ENCODE results near the gene HOXA3. TPM values are rescaled to one million over a fixed set of nuclear protein-coding genes. Genes with fewer than 3 reads are reported as not detected.
A peak's percentile ranks its signal among the peaks of the same experiment; 100 is the strongest.

Gene HOXA3
- total RNA-seq, 1 donor from 2014 or later: 8.7 TPM

DNA sequence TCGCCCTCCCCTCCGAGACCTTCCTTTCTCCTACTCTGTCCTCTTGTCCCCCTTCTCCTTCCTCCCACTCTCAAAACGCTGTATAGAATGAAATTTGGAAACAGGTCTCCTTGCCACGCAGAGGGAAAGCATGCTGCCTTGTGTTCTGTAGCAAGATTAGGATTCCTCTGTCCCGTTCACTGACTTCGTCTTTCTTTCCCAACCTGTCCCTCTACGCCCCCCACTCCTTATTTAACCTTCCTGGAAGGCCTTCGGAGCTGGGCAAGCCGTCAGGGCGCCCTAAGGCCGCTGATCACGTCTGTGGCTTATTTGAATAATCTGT lies 11.6 kb upstream of the HOXA3 start:
- Histone ChIP-seq H3K4me3 (peak overlapping the region; percentile 39), H3K9me3 (no peaks in the 10 kb centered on the region), H3K36me3 (no peaks in the 10 kb centered on the region), H3K27me3 (peaks cover 94% of the 10 kb centered on the region), H3K27ac (no peak overlapping the region), H3K4me1 (peaks cover 29% of the 10 kb centered on the region)
- DNase-seq: no peak
- intact Hi-C loops (cut with DNase I): loop anchor here (10.0 kb wide), 2 partner anchors 1269 to 1299 kb away; no protein-coding TSS in a partner anchor
- TF ChIP-seq CTCF (IDR thresholded peaks at IDR 0.05): no peak
- no peak for ATAC-seq

GRCh38 chr7:27163288-27164044 lies 11.1 kb upstream of the HOXA3 start:
- peaks cover 93% of the 10 kb centered on the region for H3K27me3 ChIP-seq
- no peak overlapping the region for H3K27ac ChIP-seq
- H3K4me1 ChIP-seq: peaks cover 29% of the 10 kb centered on the region
- no peaks in the 10 kb centered on the region for H3K9me3 ChIP-seq
- no peak for ATAC-seq
- no peak overlapping the region for H3K4me3 ChIP-seq
- intact Hi-C loops (cut with DNase I): loop anchor here (10.0 kb wide), 2 partner anchors 1269 to 1299 kb away; no protein-coding TSS in a partner anchor
- DNase-seq: peak; percentile 13
- H3K36me3 ChIP-seq: no peaks in the 10 kb centered on the region
- no peak for TF ChIP-seq CTCF (IDR thresholded peaks at IDR 0.05)

- ATAC-seq (no peak), DNase-seq (no peak)
- H3K4me3 ChIP-seq: no peak overlapping the region
- H3K36me3 ChIP-seq: no peaks in the 10 kb centered on the region
- intact Hi-C loops (cut with DNase I): loop anchor here (10.0 kb wide), 2 partner anchors 1268 to 1298 kb away; no protein-coding TSS in a partner anchor
- no peaks in the 10 kb centered on the region for H3K9me3 ChIP-seq
- peaks cover 29% of the 10 kb centered on the region for H3K4me1 ChIP-seq
- TF ChIP-seq CTCF (IDR thresholded peaks at IDR 0.05): no peak
- no peak overlapping the region for H3K27ac ChIP-seq
- peaks cover 93% of the 10 kb centered on the region for H3K27me3 ChIP-seq
Observed at GRCh38 chr7:27162561-27163287, 10.3 kb upstream of the HOXA3 start.

DNA sequence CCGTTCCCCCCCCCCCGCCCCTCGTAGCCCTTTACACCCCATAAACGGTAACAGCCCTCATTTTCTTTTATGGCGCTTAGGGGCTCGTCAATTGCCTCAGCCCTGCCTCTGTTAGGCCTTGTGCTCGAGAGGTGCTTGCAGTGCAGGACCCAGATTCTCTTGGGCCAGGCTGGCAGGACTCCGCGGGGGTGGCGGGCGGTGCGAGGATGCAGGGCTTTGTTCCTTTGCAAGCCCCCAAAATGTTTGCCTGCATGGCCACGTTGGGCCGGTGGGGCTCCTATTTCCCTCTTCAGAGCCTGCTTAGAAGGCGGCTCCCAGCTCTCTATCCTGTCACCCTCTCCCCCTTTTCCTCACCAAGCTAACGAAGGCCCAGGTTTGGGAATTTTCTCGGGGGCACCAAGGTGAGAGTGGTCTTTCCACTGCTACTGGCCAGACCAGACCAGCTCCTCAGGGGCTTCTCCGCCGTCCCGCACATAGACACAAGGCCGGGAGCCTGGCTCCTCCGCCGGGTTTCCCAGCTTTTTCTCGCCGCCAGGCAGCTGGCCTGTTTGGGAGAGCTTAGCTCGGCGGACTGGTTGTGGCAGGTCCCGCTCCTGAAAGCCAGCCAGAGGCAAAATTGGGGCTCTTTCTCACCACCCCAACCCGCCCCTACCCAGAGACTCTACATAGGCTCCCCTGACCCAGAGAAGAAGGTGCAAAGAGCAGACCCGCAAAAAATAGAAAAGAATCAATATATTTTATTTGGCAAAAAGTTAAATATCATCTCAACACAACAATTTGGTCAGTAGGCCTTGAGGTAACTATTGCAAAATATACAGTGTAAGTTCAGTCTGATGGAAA lies 9.6 kb upstream of the HOXA3 start:
- peaks cover 93% of the 10 kb centered on the region for H3K27me3 ChIP-seq
- intact Hi-C loops (cut with DNase I): loop anchor here (10.0 kb wide), 2 partner anchors 1267 to 1297 kb away; no protein-coding TSS in a partner anchor
- peaks cover 29% of the 10 kb centered on the region for H3K4me1 ChIP-seq

More for the DNA sequence above, 9.6 kb upstream of the HOXA3 start:
- Histone ChIP-seq H3K9me3 (no peaks in the 10 kb centered on the region), H3K36me3 (no peaks in the 10 kb centered on the region), H3K4me3 (no peak overlapping the region), H3K27ac (no peak overlapping the region)
- TF ChIP-seq CTCF (IDR thresholded peaks at IDR 0.05): no peak
- ATAC-seq (no peak), DNase-seq (peak; percentile 59)

All from upper lobe of right lung (tissue), 1 donor.